Activated CD4-positive, alpha-beta T cell treated with anti-CD3 and anti-CD28 coated beads for 36 hours (primary cell): Measurements from ENCODE around the gene ARSI. TPM values are rescaled to one million over a fixed set of nuclear protein-coding genes. Genes with fewer than 3 reads are reported as not detected.

Source experiments
- ATAC-seq: fragments of 200-7000 bp; cut with Tn5 transposase; one replicate; pipeline ENCODE4 v1.10.0; 2021; ENCODE audit warnings: mild to moderate bottlenecking, moderate library complexity
- CTCF ChIA-PET: fragments of 350-600 bp; sonication (Branson Sonifier 250); formaldehyde crosslinking; loops from one replicate; lab custom pipeline; 2021; ENCODE audit warnings: antibody characterized with exemption; lab: Charles Lee
- POLR2A ChIA-PET: fragments of 350-600 bp; sonication (Branson Sonifier 250); formaldehyde crosslinking; loops from one replicate; lab custom pipeline; 2021; ENCODE audit warnings: antibody characterized with exemption, inconsistent platforms; lab: Charles Lee
- DNase-seq: peaks from one replicate; pipeline ENCODE4 v3.0.0-alpha.2; 2020
- H3K27ac Mint-ChIP-seq: one replicate; pipeline ENCODE4 v1.8.0; 2021; ENCODE audit warnings: mixed read lengths
- H3K27me3 Mint-ChIP-seq: one replicate; pipeline ENCODE4 v1.8.0; 2021; ENCODE audit warnings: mixed read lengths
- H3K36me3 Mint-ChIP-seq: one replicate; pipeline ENCODE4 v1.8.0; 2021; ENCODE audit warnings: low read depth, mixed read lengths
- H3K4me1 Mint-ChIP-seq: one replicate; pipeline ENCODE4 v1.8.0; 2021; ENCODE audit warnings: mixed read lengths
- H3K4me3 Mint-ChIP-seq: one replicate; pipeline ENCODE4 v1.8.0; 2021; ENCODE audit warnings: mild to moderate bottlenecking, moderate library complexity, mixed read lengths
- H3K9me3 Mint-ChIP-seq: one replicate; pipeline ENCODE4 v1.8.0; 2021; ENCODE audit warnings: low read depth, mixed read lengths
- intact Hi-C, 2 experiments: fragments of 100-400 bp; cut with DNase I in 1 of 2; cut with micrococcal nuclease in 1 of 2; formaldehyde crosslinking; loops; one replicate each; pipeline versions ENCODE4 v1.14.2 to v1.15.1; 2022 to 2024; cut with DNase I, micrococcal nuclease
- total RNA-seq, 2 experiments: library from RNA; stranded (reverse); gene quantifications; one replicate each; pipeline ENCODE4 v1.2.3, GENCODE V29; 2021

ARSI gene
- total RNA-seq: not detected

- no peak for DNase-seq
- intact Hi-C loops: no loop called here
- no peak for ATAC-seq
- no peaks in the 10 kb centered on the region for H3K9me3 Mint-ChIP-seq
- peaks cover 2% of the 10 kb centered on the region for H3K4me1 Mint-ChIP-seq
- H3K36me3 Mint-ChIP-seq: no peaks in the 10 kb centered on the region
- no peak within 1 kb of the TSS for H3K27ac Mint-ChIP-seq
- ChIA-PET CTCF (interaction anchor here (0.6 to 1.1 kb wide), 3 partner anchors 47 to 334 kb away, joined by 3 read pairs; no protein-coding TSS in a partner anchor), POLR2A (no interaction called here)
- no peak within 1 kb of the TSS for H3K4me3 Mint-ChIP-seq
- peaks cover 21% of the 10 kb centered on the region for H3K27me3 Mint-ChIP-seq
Measured at GRCh38 chr5:150302301-150303069, at the start of gene ARSI. ARSI (minus strand) TSS chr5:150302905; CDS start chr5:150302373, 532 bp downstream.

- Mint-ChIP-seq H3K4me3 (no peak overlapping the region), H3K4me1 (peaks cover 8% of the 10 kb centered on the region), H3K9me3 (no peaks in the 10 kb centered on the region), H3K36me3 (no peaks in the 10 kb centered on the region), H3K27me3 (no peaks in the 10 kb centered on the region), H3K27ac (peak overlapping the region; percentile 22)
- ATAC-seq (peak; percentile 93), DNase-seq (peak; percentile 78)
- ChIA-PET CTCF (interaction anchor here (0.6 to 2.3 kb wide), 9 partner anchors 14 to 593 kb away, joined by 3 to 6 read pairs (median 3); partner anchors contain the start of gene CD74), POLR2A (interaction anchor here (0.6 kb wide), 1 partner anchor 295 kb away, joined by 3 read pairs; no protein-coding TSS in a partner anchor)
- intact Hi-C loops: loop anchor here (1.0 to 5.0 kb wide), 4 partner anchors 78 to 220 kb away; no protein-coding TSS in a partner anchor
Measured at GRCh38 chr5:150350524-150351344, 48.0 kb upstream of the ARSI start.

GRCh38 chr5:150349681-150350275 lies 47.1 kb upstream of the ARSI start:
- Mint-ChIP-seq H3K4me1 (peaks cover 8% of the 10 kb centered on the region), H3K36me3 (no peaks in the 10 kb centered on the region), H3K4me3 (no peak overlapping the region), H3K27me3 (no peaks in the 10 kb centered on the region), H3K9me3 (no peaks in the 10 kb centered on the region), H3K27ac (no peak overlapping the region)
- ChIA-PET POLR2A (interaction anchor here (0.7 kb wide), 1 partner anchor 16 kb away, joined by 3 read pairs; no protein-coding TSS in a partner anchor), CTCF (interaction anchor here (0.6 to 2.3 kb wide), 5 partner anchors 9 to 115 kb away, joined by 3 to 6 read pairs (median 3); partner anchors contain the start of gene ARSI)
- ATAC-seq (no peak), DNase-seq (no peak)
- intact Hi-C loops: loop anchor here (1.0 to 5.0 kb wide), 4 partner anchors 77 to 219 kb away; no protein-coding TSS in a partner anchor

DNA sequence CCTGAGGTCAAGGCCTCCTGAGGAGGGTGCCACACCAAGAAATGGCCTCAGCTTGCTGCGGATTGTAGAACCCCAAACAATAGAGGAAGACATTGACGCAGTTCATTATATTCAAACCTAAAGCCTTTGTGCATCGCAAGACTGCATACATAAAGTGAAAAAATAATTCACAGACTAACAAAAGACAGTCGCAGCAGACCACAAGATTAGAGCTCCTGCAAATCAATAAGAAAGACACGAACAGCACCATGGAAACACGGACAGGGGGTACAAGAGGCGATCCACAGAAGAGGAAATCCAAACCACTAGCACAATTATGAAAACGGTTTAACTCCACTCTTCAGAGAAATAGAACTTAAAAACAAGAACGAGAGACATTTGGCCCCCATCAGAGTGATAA lies 44.7 kb upstream of the ARSI start:
- ChIA-PET CTCF (no interaction called here), POLR2A (no interaction called here)
- ATAC-seq: no peak
- intact Hi-C loops: no loop called here
- DNase-seq: no peak
- peaks cover 8% of the 10 kb centered on the region for H3K4me1 Mint-ChIP-seq
- H3K9me3 Mint-ChIP-seq: no peaks in the 10 kb centered on the region
- H3K36me3 Mint-ChIP-seq: no peaks in the 10 kb centered on the region
- H3K27me3 Mint-ChIP-seq: no peaks in the 10 kb centered on the region
- no peak overlapping the region for H3K4me3 Mint-ChIP-seq
- no peak overlapping the region for H3K27ac Mint-ChIP-seq

- CTCF ChIA-PET: no interaction called here
- no peaks in the 10 kb centered on the region for H3K9me3 Mint-ChIP-seq
- H3K27me3 Mint-ChIP-seq: no peaks in the 10 kb centered on the region
- no peak overlapping the region for H3K27ac Mint-ChIP-seq
- POLR2A ChIA-PET: no interaction called here
- H3K4me1 Mint-ChIP-seq: peaks cover 8% of the 10 kb centered on the region
- DNase-seq: no peak
- intact Hi-C loops: no loop called here
- no peak overlapping the region for H3K4me3 Mint-ChIP-seq
- ATAC-seq: no peak
- no peaks in the 10 kb centered on the region for H3K36me3 Mint-ChIP-seq
Measured at GRCh38 chr5:150347003-150347402, 44.3 kb upstream of the ARSI start.

DNA sequence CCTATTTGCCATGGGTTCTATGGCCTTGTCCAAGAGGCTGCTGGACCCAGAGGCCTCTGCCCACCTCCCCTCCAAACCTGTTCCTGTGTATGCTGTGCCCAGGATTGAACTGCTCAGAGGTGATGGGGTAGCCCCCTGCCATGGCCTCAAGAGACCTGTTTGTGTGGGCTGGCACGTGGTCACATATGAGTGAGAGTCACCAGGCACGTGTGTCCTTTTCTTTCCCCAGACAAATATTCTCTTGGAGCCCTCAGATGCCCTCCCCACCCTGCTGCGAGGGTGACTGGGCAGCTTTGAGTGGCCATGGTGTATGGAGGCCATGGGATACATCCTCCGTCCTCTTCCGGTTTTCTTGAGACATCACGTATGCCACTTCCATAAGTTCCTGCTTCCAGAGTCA lies 43.9 kb upstream of the ARSI start:
- Mint-ChIP-seq H3K27ac (no peak overlapping the region), H3K9me3 (no peaks in the 10 kb centered on the region), H3K36me3 (no peaks in the 10 kb centered on the region), H3K4me1 (peaks cover 8% of the 10 kb centered on the region), H3K27me3 (no peaks in the 10 kb centered on the region), H3K4me3 (no peak overlapping the region)
- POLR2A ChIA-PET: no interaction called here
- CTCF ChIA-PET: no interaction called here
- intact Hi-C loops: no loop called here
- no peak for ATAC-seq
- DNase-seq: no peak

GRCh38 chr5:150345716-150346115 lies 43.0 kb upstream of the ARSI start:
- ATAC-seq: no peak
- no peaks in the 10 kb centered on the region for H3K9me3 Mint-ChIP-seq
- H3K4me1 Mint-ChIP-seq: peaks cover 6% of the 10 kb centered on the region
- no peaks in the 10 kb centered on the region for H3K27me3 Mint-ChIP-seq
- no peak for DNase-seq
- intact Hi-C loops: no loop called here
- CTCF ChIA-PET: no interaction called here
- no peak overlapping the region for H3K27ac Mint-ChIP-seq
- POLR2A ChIA-PET: no interaction called here
- H3K4me3 Mint-ChIP-seq: no peak overlapping the region
- H3K36me3 Mint-ChIP-seq: no peaks in the 10 kb centered on the region

DNA sequence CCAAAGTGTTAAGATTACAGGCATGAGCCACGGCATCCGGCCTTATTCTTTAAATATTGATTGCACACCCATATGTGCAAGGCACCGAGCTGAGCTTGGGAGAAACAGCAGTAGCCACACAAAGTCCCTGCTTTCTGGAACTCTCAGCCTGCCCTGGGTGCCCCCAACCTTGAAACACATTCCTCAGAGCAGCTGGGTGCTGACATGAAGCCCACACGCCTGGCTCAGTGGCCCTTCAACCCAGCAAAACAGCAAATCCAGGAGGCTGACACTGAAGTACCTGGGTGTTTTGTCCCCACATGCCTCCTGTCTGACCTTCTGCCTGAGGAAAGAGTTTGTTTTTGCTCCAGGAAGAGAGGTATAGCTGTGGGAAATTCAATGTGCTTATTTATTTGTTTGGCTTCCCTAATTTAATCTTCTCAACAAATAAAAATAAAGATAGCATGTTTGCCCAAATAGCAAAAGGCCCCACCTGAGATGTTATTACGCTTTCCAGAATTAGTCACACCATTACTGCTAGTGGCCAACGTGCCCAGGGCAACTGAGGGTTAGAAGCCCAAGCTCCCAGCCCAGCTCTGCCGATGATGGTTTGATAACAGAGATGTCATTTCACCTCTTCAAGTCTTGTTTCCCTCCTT lies 41.4 kb upstream of the ARSI start:
- Mint-ChIP-seq H3K36me3 (no peaks in the 10 kb centered on the region), H3K4me3 (no peak overlapping the region)

DNA sequence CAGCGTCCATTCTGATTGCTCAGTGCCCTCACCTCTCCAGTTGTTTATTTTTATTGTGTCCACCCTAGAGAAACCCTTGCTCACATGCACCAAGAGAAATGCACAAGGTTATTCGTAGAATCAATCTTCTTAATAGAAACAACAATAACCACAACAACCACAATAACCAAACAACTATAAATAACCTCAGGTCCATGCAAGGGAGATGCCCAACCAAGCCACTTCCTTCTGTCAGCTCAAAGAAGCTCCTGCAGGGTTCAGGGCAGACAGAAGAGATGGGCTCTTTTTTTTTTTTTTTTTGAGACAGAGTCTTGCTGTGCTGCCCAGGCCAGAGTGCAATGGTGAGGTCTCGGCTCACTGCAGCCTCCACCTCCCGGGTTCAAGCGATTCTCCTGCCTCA lies 39.9 kb upstream of the ARSI start:
- ATAC-seq (no peak), DNase-seq (no peak)
- Mint-ChIP-seq H3K4me3 (no peak overlapping the region), H3K36me3 (no peaks in the 10 kb centered on the region), H3K9me3 (no peaks in the 10 kb centered on the region), H3K4me1 (peaks cover 2% of the 10 kb centered on the region), H3K27ac (no peak overlapping the region), H3K27me3 (no peaks in the 10 kb centered on the region)
- POLR2A ChIA-PET: no interaction called here
- intact Hi-C loops: no loop called here
- CTCF ChIA-PET: no interaction called here

More for the DNA sequence above, 41.4 kb upstream of the ARSI start:
- CTCF ChIA-PET: interaction anchor here (0.8 kb wide), 2 partner anchors 56 to 314 kb away, joined by 3 read pairs; no protein-coding TSS in a partner anchor
- ATAC-seq (no peak), DNase-seq (no peak)
- POLR2A ChIA-PET: no interaction called here
- Mint-ChIP-seq H3K9me3 (no peaks in the 10 kb centered on the region), H3K27ac (no peak overlapping the region), H3K27me3 (no peaks in the 10 kb centered on the region), H3K4me1 (peaks cover 2% of the 10 kb centered on the region)
- intact Hi-C loops: no loop called here

GRCh38 chr5:150341989-150342388 lies 39.3 kb upstream of the ARSI start:
- Mint-ChIP-seq H3K4me3 (no peak overlapping the region), H3K27ac (no peak overlapping the region), H3K36me3 (no peaks in the 10 kb centered on the region), H3K27me3 (no peaks in the 10 kb centered on the region), H3K4me1 (peaks cover 2% of the 10 kb centered on the region), H3K9me3 (no peaks in the 10 kb centered on the region)
- intact Hi-C loops: no loop called here
- ATAC-seq (no peak), DNase-seq (no peak)
- ChIA-PET CTCF (interaction anchor here (1.1 to 1.6 kb wide), 2 partner anchors 8 to 10 kb away, joined by 3 read pairs; no protein-coding TSS in a partner anchor), POLR2A (interaction anchor here (0.6 kb wide), 1 partner anchor 761 kb away, joined by 3 read pairs; no protein-coding TSS in a partner anchor)
